AG04450 (cell line): Measurements from ENCODE around the gene ELF4. TPM values are rescaled to one million over a fixed set of nuclear protein-coding genes. Genes with fewer than 3 reads are reported as not detected.
A peak's percentile ranks its signal among the peaks of the same experiment; 100 is the strongest.

ENCODE experiments used
- CTCF ChIA-PET: fragments of 300-600, 350-600 bp; formaldehyde crosslinking; extraction: SDS; loops from one replicate; lab custom pipeline; 2022; ENCODE audit warnings: antibody characterized with exemption, inconsistent platforms; lab: Charles Lee
- POLR2A ChIA-PET: fragments of 350-600 bp; formaldehyde crosslinking; extraction: SDS; loops from one replicate; lab custom pipeline; 2021; ENCODE audit warnings: antibody characterized with exemption, inconsistent platforms; lab: Yijun Ruan, JAX
- DNase-seq: peaks from one replicate; pipeline ENCODE4 v3.0.0-alpha.2; 2011; ENCODE audit warnings: low read depth, low spot score
- H3K27ac ChIP-seq: one replicate; pipeline ENCODE4 v1.5.1; 2012; ENCODE audit warnings: low read depth, low read length, control low read depth
- H3K27me3 ChIP-seq: one replicate; pipeline ENCODE4 v1.6.0; 2012; ENCODE audit warnings: low read length; ENCODE audit not compliant: control insufficient read depth, insufficient read depth
- H3K4me3 ChIP-seq: 2 replicates; pipeline ENCODE4 v1.5.1; 2011; ENCODE audit warnings: mild to moderate bottlenecking, low read depth, low read length, control low read depth
- H3K9me3 ChIP-seq: 2 replicates; pipeline ENCODE4 v1.5.1; 2012; ENCODE audit warnings: low read length; ENCODE audit not compliant: control insufficient read depth, insufficient read depth
- polyA plus RNA-seq: library from polyadenylated mRNA; depleted of rRNA; stranded (reverse); fragments of >200 nt; gene quantifications from 2 replicates; pipeline ENCODE4 v1.2.3, GENCODE V29; 2011
- TF ChIP-seq, protein P1 (sequence below): IDR thresholded peaks from 2 replicates; pipeline ENCODE4 v1.5.1; 2011; ENCODE audit warnings: low read depth, low read length, control low read depth, inconsistent platforms

Gene ELF4
- polyA plus RNA-seq, 1 experiment: 17.7 TPM

- Histone ChIP-seq H3K27ac (no peak overlapping the region), H3K27me3 (no peaks in the 10 kb centered on the region), H3K9me3 (no peaks in the 10 kb centered on the region), H3K4me3 (no peak overlapping the region)
- ChIA-PET POLR2A (no interaction called here), CTCF (no interaction called here)
- DNase-seq: no peak
- TF ChIP-seq, protein P1, sequence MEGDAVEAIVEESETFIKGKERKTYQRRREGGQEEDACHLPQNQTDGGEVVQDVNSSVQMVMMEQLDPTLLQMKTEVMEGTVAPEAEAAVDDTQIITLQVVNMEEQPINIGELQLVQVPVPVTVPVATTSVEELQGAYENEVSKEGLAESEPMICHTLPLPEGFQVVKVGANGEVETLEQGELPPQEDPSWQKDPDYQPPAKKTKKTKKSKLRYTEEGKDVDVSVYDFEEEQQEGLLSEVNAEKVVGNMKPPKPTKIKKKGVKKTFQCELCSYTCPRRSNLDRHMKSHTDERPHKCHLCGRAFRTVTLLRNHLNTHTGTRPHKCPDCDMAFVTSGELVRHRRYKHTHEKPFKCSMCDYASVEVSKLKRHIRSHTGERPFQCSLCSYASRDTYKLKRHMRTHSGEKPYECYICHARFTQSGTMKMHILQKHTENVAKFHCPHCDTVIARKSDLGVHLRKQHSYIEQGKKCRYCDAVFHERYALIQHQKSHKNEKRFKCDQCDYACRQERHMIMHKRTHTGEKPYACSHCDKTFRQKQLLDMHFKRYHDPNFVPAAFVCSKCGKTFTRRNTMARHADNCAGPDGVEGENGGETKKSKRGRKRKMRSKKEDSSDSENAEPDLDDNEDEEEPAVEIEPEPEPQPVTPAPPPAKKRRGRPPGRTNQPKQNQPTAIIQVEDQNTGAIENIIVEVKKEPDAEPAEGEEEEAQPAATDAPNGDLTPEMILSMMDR: no peak
These were observed 34.8 kb upstream of the ELF4 start for GRCh38 chrX:130145123-130145522.

DNA sequence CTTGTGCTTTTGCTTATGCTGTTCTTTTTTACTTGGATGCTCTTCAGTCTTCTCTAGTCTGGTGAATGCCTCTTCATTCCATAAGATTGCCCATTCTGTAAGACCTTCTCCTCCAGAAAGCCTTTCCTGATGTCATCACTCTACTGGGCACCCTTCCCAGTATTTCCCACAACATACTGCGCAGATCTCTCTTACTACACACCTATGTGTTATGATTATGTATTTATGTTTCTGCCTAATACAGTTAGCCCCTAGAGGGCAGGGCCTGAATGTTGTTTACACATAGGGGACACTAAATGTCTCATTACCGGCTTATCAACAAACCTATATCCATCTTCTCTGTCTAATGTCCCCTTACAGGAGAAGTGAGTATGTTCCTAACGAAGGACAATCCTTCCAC, 34.2 kb upstream of the ELF4 start:
- Histone ChIP-seq H3K9me3 (no peaks in the 10 kb centered on the region), H3K27me3 (no peaks in the 10 kb centered on the region), H3K27ac (no peak overlapping the region), H3K4me3 (no peak overlapping the region)
- TF ChIP-seq, protein P1: peak; percentile 24
- DNase-seq: no peak
- ChIA-PET CTCF (interaction anchor here (1.0 kb wide), 1 partner anchor 24 kb away, joined by 3 read pairs; no protein-coding TSS in a partner anchor), POLR2A (no interaction called here)

GRCh38 chrX:130139474-130140201, 29.3 kb upstream of the ELF4 start:
- TF ChIP-seq, protein P1: no peak
- Histone ChIP-seq H3K27me3 (no peaks in the 10 kb centered on the region), H3K27ac (no peak overlapping the region), H3K9me3 (no peaks in the 10 kb centered on the region), H3K4me3 (no peak overlapping the region)
- ChIA-PET POLR2A (no interaction called here), CTCF (interaction anchor here (1.1 kb wide), 1 partner anchor 53 kb away, joined by 4 read pairs; no protein-coding TSS in a partner anchor)
- DNase-seq: no peak

- no peaks in the 10 kb centered on the region for H3K9me3 ChIP-seq
- no peak overlapping the region for H3K27ac ChIP-seq
- ChIA-PET POLR2A (no interaction called here), CTCF (no interaction called here)
- no peak overlapping the region for H3K4me3 ChIP-seq
- no peaks in the 10 kb centered on the region for H3K27me3 ChIP-seq
- DNase-seq: no peak
- TF ChIP-seq, protein P1: no peak
These were observed 26.7 kb upstream of the ELF4 start for GRCh38 chrX:130136961-130137360.

GRCh38 chrX:130136496-130136895, 26.2 kb upstream of the ELF4 start:
- H3K27ac ChIP-seq: no peak overlapping the region
- no peak overlapping the region for H3K4me3 ChIP-seq
- CTCF ChIA-PET: no interaction called here
- H3K9me3 ChIP-seq: no peaks in the 10 kb centered on the region
- no peaks in the 10 kb centered on the region for H3K27me3 ChIP-seq
- POLR2A ChIA-PET: no interaction called here
- DNase-seq: no peak
- TF ChIP-seq, protein P1: no peak
